K562 (cell line): ENCODE measurements around the gene PCDH1. TPM values are rescaled to one million over a fixed set of nuclear protein-coding genes. Genes with fewer than 3 reads are reported as not detected.

Experiments
- ARID4B ChIP-seq: sonication (generic); formaldehyde crosslinking; IDR thresholded peaks from 2 replicates; pipeline ENCODE4 v1.8.0; 2022; ENCODE audit warnings: mild to moderate bottlenecking, missing genetic modification reagents
- HNRNPLL ChIP-seq: fragments of 200-400 bp; formaldehyde crosslinking; IDR thresholded peaks from 2 replicates; pipeline ENCODE4 v1.6.1; 2017; ENCODE audit warnings: low read length, low read depth, mild to moderate bottlenecking; ENCODE audit not compliant: poor library complexity, severe bottlenecking
- KDM5B ChIP-seq: fragments of 200-600 bp; sonication (generic); IDR thresholded peaks from 2 replicates; pipeline ENCODE4 v1.6.1; 2012; ENCODE audit warnings: low read depth, mild to moderate bottlenecking, moderate library complexity, low read length, control low read depth, inconsistent platforms; ENCODE audit not compliant: insufficient replicate concordance
- LEF1 ChIP-seq: fragments of 450-650 bp; IDR thresholded peaks from 2 replicates; pipeline ENCODE4 v1.6.1; 2016; ENCODE audit warnings: mild to moderate bottlenecking
- MLLT1 ChIP-seq, 2 experiments: fragments of 450-650 bp; IDR thresholded peaks; 2 replicates each; pipeline ENCODE4 v1.6.1; 2016
- NR2C2 ChIP-seq, 2 experiments: fragments of 200-800 bp in 1 of 2; sonication (Bioruptor generic) in 1 of 2; sonication (generic) in 1 of 2; formaldehyde crosslinking in 1 of 2; IDR thresholded peaks; 2 replicates each; pipeline versions ENCODE4 v1.6.1 to v1.8.0; 2016 to 2022; ENCODE audit warnings: mild to moderate bottlenecking in 1 of 2, missing compliant biosample characterization in 1 of 2, missing genetic modification characterization in 1 of 2, missing genetic modification reagents in 1 of 2
- PHF20 ChIP-seq: fragments of 450-650 bp; IDR thresholded peaks from 2 replicates; pipeline ENCODE4 v1.6.1; 2018; ENCODE audit not compliant: partially characterized antibody
- REST ChIP-seq, 2 experiments: fragments of 450-650 bp; formaldehyde crosslinking in 1 of 2; IDR thresholded peaks; 2 replicates each; pipeline versions ENCODE4 v1.4.0 to v1.6.1; 2014 to 2020; ENCODE audit warnings: mild to moderate bottlenecking in 2 of 2, borderline replicate concordance in 1 of 2, low read depth in 1 of 2
- TBP ChIP-seq: optimal IDR thresholded peaks from 2 replicates; pipeline ENCODE3; 2011; ENCODE audit warnings: low read depth, low read length, improper control_type of control experiment
- ZNF280B ChIP-seq: fragments of 250-450 bp; sonication (Bioruptor Pico); IDR thresholded peaks from 2 replicates; pipeline ENCODE4 v1.5.1; 2021; ENCODE audit warnings: mild to moderate bottlenecking
- polyA plus RNA-seq, 8 experiments: library from polyadenylated mRNA; depleted of rRNA in 4 of 8; stranded (reverse) in 5 of 8; unstranded in 3 of 8; fragments of >200 nt; fragmentation: Nextera tagmentation in 2 of 8; fragmentation: Illumina TruSeq in 1 of 8; extraction: Ambion mirVana in 2 of 8; extraction: Trizol in 1 of 8; gene quantifications; 2 replicates each; pipeline versions ENCODE4 v1.2.1 to v1.2.3, GENCODE V29; 2011 to 2014; ENCODE audit warnings: inconsistent platforms in 1 of 8, missing spikeins in 1 of 8
- total RNA-seq, 7 experiments: library from RNA; depleted of rRNA in 6 of 7; stranded (reverse); fragments of >200 nt in 6 of 7; fragmentation: Illumina TruSeq in 2 of 7; extraction: Trizol in 2 of 7; gene quantifications; 2 replicates each; pipeline versions ENCODE4 v1.2.1 to v1.2.3, GENCODE V29; 2011 to 2021; ENCODE audit warnings: low replicate concordance in 1 of 7

The PCDH1 gene
- total and polyA plus RNA-seq, 9 of the 15 experiments (the other 6 are each of a cell fraction or from before 2014, with no cell fraction given) = 0.11 to 3.6 (median 1.9) TPM; not detected in 1

- TF ChIP-seq ZNF280B (CRISPR knock-in tag) = no peak
- peak; percentile 18 for TF ChIP-seq TBP
- TF ChIP-seq LEF1 = no peak
- TF ChIP-seq ARID4B (CRISPR knock-in tag) = no peak
- TF ChIP-seq KDM5B = no peak
- peak; percentile 39 for TF ChIP-seq PHF20
- TF ChIP-seq MLLT1 (IDR thresholded peaks at IDR 0.05) = no peak
- peak; percentile 83 for TF ChIP-seq REST (IDR thresholded peaks at IDR 0.05; ENCODE audit: borderline replicate concordance)
- no peak for TF ChIP-seq REST (CRISPR knock-in tag; IDR thresholded peaks at IDR 0.05; ENCODE audit: low read depth)
- TF ChIP-seq NR2C2 (CRISPR knock-in tag; IDR thresholded peaks at IDR 0.05) = 0 out of 2 replicates have a peak, but pooled peaks have one; percentile 45
- TF ChIP-seq NR2C2 (tag; IDR thresholded peaks at IDR 0.05) = peak; percentile 61; the same call in 1 of the 2 replicates
- peak; percentile 19 for TF ChIP-seq HNRNPLL
Measured at GRCh38 chr5:141914199-141914743, 36.1 kb upstream of the PCDH1 start (continued).
